HFF-Myc (cell line): ENCODE results near the gene GBF1.
A peak's percentile ranks its signal among the peaks of the same experiment; 100 is the strongest.

ENCODE experiments used
- DNase-seq: peaks from one replicate; pipeline ENCODE4 v3.0.0-alpha.2; 2011; ENCODE audit warnings: low read depth; ENCODE audit errors: extremely low read depth
- H3K4me3 ChIP-seq: replicated peaks from 2 replicates; pipeline ENCODE4 v1.5.1; 2011; ENCODE audit warnings: low read depth, mild to moderate bottlenecking, control low read depth, low read length
- TF ChIP-seq, protein P1 (sequence below): IDR thresholded peaks from 2 replicates; pipeline ENCODE4 v1.5.1; 2012; ENCODE audit warnings: mild to moderate bottlenecking, low read depth, low read length, control low read depth; ENCODE audit errors: missing control alignments

GBF1 gene

DNA sequence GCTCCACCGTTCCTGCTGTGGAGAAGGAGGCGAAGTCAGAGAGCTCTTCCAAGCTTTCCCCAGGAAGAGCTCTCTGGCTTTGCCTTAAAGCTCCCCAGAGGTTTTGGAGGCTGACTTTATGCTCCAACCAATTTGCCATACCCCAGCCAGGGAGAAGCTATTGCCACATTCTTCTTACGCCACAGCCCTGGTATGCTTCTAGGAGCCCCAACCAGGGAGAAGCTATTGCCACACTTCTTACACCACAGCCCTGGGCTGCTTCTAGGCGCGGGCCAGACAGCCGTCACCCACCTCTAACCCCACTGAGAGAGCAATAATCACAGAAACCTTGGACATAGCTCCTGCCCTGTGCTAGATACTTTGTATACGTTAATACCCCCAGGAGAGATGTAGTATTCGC lies 18.3 kb upstream of the GBF1 start:
- no peak for DNase-seq
- TF ChIP-seq, protein P1, sequence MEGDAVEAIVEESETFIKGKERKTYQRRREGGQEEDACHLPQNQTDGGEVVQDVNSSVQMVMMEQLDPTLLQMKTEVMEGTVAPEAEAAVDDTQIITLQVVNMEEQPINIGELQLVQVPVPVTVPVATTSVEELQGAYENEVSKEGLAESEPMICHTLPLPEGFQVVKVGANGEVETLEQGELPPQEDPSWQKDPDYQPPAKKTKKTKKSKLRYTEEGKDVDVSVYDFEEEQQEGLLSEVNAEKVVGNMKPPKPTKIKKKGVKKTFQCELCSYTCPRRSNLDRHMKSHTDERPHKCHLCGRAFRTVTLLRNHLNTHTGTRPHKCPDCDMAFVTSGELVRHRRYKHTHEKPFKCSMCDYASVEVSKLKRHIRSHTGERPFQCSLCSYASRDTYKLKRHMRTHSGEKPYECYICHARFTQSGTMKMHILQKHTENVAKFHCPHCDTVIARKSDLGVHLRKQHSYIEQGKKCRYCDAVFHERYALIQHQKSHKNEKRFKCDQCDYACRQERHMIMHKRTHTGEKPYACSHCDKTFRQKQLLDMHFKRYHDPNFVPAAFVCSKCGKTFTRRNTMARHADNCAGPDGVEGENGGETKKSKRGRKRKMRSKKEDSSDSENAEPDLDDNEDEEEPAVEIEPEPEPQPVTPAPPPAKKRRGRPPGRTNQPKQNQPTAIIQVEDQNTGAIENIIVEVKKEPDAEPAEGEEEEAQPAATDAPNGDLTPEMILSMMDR, result no peak
- no peak overlapping the region for H3K4me3 ChIP-seq

DNA sequence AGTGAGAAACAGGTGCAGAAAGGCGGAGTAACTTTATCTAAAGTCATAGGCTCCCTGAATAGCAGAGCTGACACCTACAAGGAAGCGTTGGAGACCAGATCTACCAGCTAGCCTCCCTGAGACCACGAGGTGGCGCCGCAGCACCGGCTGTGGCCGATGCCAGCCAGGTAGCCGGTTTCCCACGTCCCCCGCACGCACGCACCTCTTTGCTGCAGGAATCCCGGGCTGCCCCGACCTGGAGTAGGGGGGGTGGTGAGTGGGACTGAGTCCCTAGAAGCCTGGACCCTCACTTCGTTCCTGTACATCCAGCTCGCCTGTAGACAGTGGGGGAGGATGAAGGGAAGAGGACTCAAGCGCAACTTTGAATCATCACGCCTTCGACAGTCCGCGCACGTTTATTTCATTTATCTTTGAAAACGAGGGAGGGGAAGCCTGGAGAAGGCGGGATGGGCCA lies 15.5 kb upstream of the GBF1 start:
- peak; percentile 25 for DNase-seq
- TF ChIP-seq, protein P1, result peak; percentile 97
- H3K4me3 ChIP-seq, result 0 out of 2 replicates have a peak overlapping the region, but pooled peaks have one; percentile 19

DNA sequence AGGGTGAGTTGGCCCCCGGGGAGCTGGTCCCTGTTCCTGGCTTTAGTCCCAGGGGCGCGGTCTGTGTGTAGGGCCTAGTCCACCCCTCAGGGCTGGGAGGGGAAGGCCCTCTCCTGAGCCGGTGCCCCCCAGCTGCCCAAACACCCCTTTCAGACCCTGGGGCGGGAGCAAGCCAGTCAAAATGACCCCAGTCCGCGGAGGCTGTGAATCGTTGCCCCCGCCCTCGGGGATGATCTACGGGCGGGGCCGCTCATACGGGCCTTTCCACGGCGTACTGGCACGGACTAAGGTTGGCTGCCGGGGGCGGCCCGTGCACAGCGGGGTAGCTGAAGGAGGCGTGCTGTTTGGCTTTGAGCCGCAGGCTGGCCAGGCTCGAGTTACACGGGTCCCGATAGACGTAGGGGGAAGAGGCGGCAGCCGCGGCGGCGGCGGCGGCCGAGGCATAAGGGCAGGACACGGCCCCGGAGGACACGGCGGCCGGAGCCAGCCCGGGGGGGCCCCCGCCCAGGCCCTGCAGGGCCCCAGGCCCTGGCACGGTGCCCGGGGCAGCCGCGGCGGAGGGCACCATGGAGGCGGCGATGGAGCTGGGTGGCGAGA lies 15.0 kb upstream of the GBF1 start:
- TF ChIP-seq, protein P1, result no peak
- peak; percentile 12 for DNase-seq
- H3K4me3 ChIP-seq, result peak overlapping the region; percentile 23

DNA sequence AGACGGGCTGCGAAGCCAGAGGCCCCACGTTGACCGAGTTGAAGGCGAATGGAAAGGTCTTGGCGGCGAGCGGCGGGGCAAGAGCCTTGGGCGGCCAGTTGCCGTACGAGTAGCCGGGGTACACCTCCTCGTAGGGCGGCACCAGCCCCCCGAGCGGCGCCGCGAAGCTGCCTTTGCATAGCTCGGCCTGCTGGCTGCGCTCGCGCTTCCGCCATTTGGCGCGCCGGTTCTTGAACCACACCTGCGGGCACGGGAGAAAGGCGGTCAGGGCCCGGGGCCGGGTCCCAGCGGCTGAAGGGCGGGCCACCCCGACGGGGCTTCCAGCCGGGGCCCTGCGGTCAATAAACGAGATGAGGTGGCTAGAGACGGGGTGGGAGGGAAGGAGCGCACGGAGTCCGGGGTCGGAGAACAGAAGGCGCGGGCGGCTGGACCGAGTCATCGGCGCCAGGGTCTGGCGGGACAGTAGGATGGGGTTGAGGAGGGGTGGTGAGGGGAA lies 14.4 kb upstream of the GBF1 start:
- DNase-seq, result no peak

DNA sequence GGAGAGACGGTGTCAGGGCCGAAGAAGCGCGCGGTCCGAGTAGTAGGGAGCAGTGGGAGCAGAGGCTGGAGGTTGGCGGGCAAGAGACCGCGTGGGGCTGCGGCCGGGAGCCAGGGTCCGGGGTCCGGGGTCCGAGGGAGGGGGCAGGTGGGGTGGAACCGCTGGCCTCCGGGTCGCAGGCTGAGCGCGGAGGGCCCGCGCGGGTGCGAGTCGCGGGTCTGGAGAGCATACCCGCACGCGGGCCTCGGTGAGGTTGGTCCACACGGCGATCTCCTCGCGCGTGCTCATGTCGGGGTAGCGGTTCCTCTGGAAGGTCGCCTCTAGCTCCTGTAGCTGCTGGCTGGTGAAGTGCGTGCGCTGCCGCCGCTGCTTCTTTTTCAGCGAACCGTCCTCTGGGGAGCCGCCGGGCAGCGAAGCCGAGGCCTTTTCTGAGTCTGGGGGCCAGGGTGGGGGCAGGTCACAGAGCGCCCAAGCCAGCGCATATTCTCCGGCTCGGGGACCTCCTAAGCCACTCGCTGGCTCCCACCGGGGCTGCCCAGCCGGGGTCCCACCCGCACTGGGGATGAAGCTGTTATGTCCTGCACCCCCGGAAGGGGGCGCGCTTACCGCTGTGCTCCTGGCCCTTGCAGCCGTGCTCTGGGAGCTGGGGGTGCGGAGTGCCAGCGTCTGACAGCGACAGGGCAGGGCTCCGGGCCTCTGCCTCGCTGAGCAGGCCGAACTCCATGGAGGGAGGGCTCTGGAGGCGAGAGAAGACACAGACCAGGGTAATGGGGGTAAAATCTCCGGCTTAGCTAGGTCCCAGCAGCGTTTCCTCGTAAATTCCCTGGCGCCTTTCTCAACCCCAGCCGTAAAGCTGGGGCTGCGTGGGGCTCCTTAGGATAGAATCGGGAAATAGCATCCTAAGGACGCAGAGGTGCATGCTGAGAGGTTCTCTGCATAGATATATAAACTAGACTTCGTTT lies 13.7 kb upstream of the GBF1 start:
- DNase-seq, result no peak
- TF ChIP-seq, protein P1, result peak; percentile 82
- no peak overlapping the region for H3K4me3 ChIP-seq

More for the DNA sequence above, 14.4 kb upstream of the GBF1 start:
- H3K4me3 ChIP-seq, result peak overlapping the region; percentile 23
- TF ChIP-seq, protein P1, result peak; percentile 8

DNA sequence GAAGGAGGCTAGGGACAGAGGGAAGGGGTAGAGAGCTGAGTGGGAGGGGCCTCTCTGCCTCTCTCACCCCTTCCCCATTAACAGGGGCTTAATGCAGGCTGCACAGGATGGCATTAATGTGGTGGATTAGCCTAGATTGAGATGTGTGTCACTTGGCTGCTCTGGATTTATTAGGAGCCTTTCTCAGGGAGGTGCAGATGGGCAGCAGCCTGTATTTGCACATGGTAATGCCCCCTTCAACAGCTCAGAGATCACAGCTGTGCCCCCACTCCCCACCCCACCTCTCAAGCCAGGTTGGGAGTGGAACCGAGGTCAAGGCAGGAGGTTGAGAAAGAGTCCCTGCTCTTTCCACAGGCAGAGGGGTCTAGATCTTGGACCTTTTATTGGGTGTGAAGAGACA lies 11.3 kb upstream of the GBF1 start:
- DNase-seq, result no peak
- TF ChIP-seq, protein P1, result no peak
- no peak overlapping the region for H3K4me3 ChIP-seq
